ENCODE measurements around the gene LAMC2.

The LAMC2 gene

GRCh38 chr1:183214021-183214970, 28.2 kb downstream of the LAMC2 start:
- Histone ChIP-seq H3K4me3 (ENCODE audit: low read depth in 1 of 2, low read length in 2 of 2) (no peak overlapping the region), H3K27ac (ENCODE audit: low read length) (no peak overlapping the region), H3K27me3 (ENCODE audit: low read depth, low read length) (no peaks in the 10 kb centered on the region), H3K4me1 (ENCODE audit: control insufficient read depth in 1 of 2, insufficient read depth in 2 of 2, low read length in 2 of 2) (peaks cover 5 to 21% of the 10 kb centered on the region in 2 donors), H3K36me3 (ENCODE audit: control insufficient read depth in 1 of 2, insufficient read depth in 2 of 2, low read length in 2 of 2) (no peaks in the 10 kb centered on the region), H3K9me3 (ENCODE audit: control insufficient read depth in 1 of 2, low read length in 2 of 2) (no peaks in the 10 kb centered on the region)

DNA sequence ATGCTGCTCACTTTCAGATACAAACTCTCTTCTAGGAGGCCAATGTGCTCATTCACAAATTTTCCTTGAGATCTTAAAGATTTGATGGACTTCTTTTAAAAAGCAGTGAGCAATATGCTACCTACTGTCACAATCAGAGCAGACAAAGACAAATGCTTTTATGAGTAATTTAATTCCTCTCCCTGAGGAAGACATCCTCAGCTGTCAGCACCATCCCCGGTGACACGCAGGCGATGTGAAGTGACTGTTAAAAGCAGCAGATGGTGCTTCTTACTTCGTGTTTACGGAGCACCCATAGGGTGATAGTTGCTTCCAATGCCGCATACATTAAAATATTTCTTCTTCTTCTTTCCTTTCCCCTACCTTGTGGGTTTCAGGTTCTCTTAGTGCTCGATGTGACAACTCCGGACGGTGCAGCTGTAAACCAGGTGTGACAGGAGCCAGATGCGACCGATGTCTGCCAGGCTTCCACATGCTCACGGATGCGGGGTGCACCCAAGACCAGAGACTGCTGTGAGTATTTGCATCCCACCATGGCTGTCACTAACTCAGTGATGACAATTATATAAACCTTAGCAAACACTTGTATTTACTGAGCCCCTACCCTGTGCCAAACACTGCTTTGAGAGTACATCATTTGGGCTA, 29.1 kb downstream of the LAMC2 start:
- H3K27me3 ChIP-seq (ENCODE audit: low read depth, low read length), result no peaks in the 10 kb centered on the region

DNA sequence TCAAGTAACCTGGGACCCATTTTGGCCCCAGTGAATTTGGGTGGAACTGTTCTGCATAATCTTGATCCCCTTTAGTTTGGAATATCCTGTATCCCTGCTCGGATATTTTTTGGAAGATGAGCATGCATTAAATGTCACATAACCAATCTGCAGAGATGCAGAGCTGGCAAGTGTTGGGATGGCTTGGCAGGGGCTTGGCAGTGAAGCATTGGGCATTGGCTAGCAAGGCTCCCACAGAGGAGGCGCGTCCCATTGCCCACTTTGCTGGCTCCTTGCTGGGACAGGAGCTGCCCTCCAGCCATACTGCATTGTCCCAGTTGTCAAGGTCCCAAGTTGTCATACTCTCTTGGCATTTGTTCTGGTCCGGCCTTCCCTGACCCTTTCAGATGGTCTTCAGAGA, 29.9 kb downstream of the LAMC2 start:
- H3K27me3 ChIP-seq (ENCODE audit: low read depth, low read length), result no peaks in the 10 kb centered on the region
- no peaks in the 10 kb centered on the region for H3K9me3 ChIP-seq (ENCODE audit: control insufficient read depth in 1 of 2, low read length in 2 of 2)
- peaks cover 5 to 24% of the 10 kb centered on the region in 2 donors for H3K4me1 ChIP-seq (ENCODE audit: control insufficient read depth in 1 of 2, insufficient read depth in 2 of 2, low read length in 2 of 2)
- H3K4me3 ChIP-seq (ENCODE audit: low read depth in 1 of 2, low read length in 2 of 2), result no peak overlapping the region
- no peak overlapping the region for H3K27ac ChIP-seq (ENCODE audit: low read length)
- H3K36me3 ChIP-seq (ENCODE audit: control insufficient read depth in 1 of 2, insufficient read depth in 2 of 2, low read length in 2 of 2), result no peaks in the 10 kb centered on the region

More for the DNA sequence above, 29.1 kb downstream of the LAMC2 start:
- no peak overlapping the region for H3K27ac ChIP-seq (ENCODE audit: low read length)
- H3K4me3 ChIP-seq (ENCODE audit: low read depth in 1 of 2, low read length in 2 of 2), result no peak overlapping the region
- H3K36me3 ChIP-seq (ENCODE audit: control insufficient read depth in 1 of 2, insufficient read depth in 2 of 2, low read length in 2 of 2), result no peaks in the 10 kb centered on the region
- H3K9me3 ChIP-seq (ENCODE audit: control insufficient read depth in 1 of 2, low read length in 2 of 2), result no peaks in the 10 kb centered on the region
- H3K4me1 ChIP-seq (ENCODE audit: control insufficient read depth in 1 of 2, insufficient read depth in 2 of 2, low read length in 2 of 2), result peaks cover 5 to 24% of the 10 kb centered on the region in 2 donors

DNA sequence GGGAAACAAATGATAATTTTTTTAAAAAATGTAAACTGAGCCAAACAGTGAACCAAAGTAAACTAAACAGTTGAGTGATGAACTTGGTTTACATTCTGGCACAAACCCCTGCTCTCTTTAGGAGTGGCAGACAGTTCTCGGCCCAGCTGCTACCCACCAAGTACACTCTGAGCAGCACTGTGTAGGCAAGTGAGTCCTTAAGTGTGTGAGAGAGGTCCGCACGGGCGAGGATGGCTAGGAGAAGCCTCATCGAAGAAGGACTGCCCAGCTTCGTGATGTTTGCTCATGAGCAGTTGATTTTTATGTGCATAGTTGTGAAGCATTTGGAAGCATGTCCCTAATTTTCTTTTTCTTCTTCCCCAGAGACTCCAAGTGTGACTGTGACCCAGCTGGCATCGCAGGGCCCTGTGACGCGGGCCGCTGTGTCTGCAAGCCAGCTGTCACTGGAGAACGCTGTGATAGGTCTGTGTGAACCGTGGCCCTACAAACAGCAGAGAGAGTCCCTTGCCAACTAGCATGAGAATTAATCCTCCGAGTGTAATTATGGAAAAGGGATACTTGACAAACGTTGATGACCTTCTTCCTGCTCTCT, 32.1 kb downstream of the LAMC2 start:
- Histone ChIP-seq H3K27ac (ENCODE audit: low read length) (peak overlapping the region; percentile 73), H3K9me3 (ENCODE audit: control insufficient read depth in 1 of 2, low read length in 2 of 2) (no peaks in the 10 kb centered on the region), H3K27me3 (ENCODE audit: low read depth, low read length) (no peaks in the 10 kb centered on the region), H3K4me1 (ENCODE audit: control insufficient read depth in 1 of 2, insufficient read depth in 2 of 2, low read length in 2 of 2) (peaks cover 5 to 24% of the 10 kb centered on the region in 2 donors), H3K4me3 (ENCODE audit: low read depth in 1 of 2, low read length in 2 of 2) (no peak overlapping the region), H3K36me3 (ENCODE audit: control insufficient read depth in 1 of 2, insufficient read depth in 2 of 2, low read length in 2 of 2) (no peaks in the 10 kb centered on the region)

DNA sequence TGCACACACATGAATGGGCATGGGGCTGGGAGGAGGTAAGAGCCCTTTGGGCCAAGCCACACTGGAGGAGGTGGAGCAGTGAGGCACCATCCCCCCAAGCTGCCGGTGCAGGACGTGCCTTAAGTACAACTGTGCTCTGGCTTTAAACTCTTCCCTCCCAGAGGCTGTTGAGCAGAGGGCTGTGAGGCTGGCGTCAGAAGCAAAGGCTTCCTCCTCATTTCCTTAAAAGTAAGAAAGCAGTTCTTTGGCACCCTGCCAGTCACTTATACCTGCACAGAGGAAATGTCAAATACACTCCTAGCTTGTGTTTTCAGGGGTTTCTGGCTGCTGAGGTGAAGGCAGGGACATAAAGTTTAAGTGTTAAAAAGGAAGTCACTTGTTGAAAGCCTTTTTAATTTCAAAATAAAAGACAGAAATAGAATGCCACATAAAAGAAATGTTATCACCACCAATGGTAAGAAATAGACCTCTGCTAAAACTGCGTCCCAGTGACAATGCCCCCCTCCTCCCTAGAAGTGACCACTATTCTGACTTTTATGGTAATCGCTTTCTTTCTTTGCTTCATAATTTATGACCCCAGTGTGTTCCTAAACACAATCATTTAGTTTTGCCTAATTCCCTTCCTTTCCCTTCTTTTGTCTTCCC, 33.0 kb downstream of the LAMC2 start:
- Histone ChIP-seq H3K9me3 (ENCODE audit: control insufficient read depth in 1 of 2, low read length in 2 of 2) (no peaks in the 10 kb centered on the region), H3K4me1 (ENCODE audit: control insufficient read depth in 1 of 2, insufficient read depth in 2 of 2, low read length in 2 of 2) (peaks cover 5 to 24% of the 10 kb centered on the region in 2 donors), H3K27ac (ENCODE audit: low read length) (peak overlapping the region; percentile 73), H3K27me3 (ENCODE audit: low read depth, low read length) (no peaks in the 10 kb centered on the region), H3K4me3 (ENCODE audit: low read depth in 1 of 2, low read length in 2 of 2) (no peak overlapping the region), H3K36me3 (ENCODE audit: control insufficient read depth in 1 of 2, insufficient read depth in 2 of 2, low read length in 2 of 2) (no peaks in the 10 kb centered on the region)

GRCh38 chr1:183219616-183220009, 33.5 kb downstream of the LAMC2 start:
- H3K27me3 ChIP-seq (ENCODE audit: low read depth, low read length), result no peaks in the 10 kb centered on the region
- no peak overlapping the region for H3K4me3 ChIP-seq (ENCODE audit: low read depth in 1 of 2, low read length in 2 of 2)
- H3K36me3 ChIP-seq (ENCODE audit: control insufficient read depth in 1 of 2, insufficient read depth in 2 of 2, low read length in 2 of 2), result no peaks in the 10 kb centered on the region
- no peaks in the 10 kb centered on the region for H3K9me3 ChIP-seq (ENCODE audit: control insufficient read depth in 1 of 2, low read length in 2 of 2)
- peaks cover 5 to 24% of the 10 kb centered on the region in 2 donors for H3K4me1 ChIP-seq (ENCODE audit: control insufficient read depth in 1 of 2, insufficient read depth in 2 of 2, low read length in 2 of 2)
- peak overlapping the region; percentile 27 for H3K27ac ChIP-seq (ENCODE audit: low read length)

- Histone ChIP-seq H3K4me3 (ENCODE audit: low read depth in 1 of 2, low read length in 2 of 2) (no peak overlapping the region), H3K27me3 (ENCODE audit: low read depth, low read length) (no peaks in the 10 kb centered on the region), H3K4me1 (ENCODE audit: control insufficient read depth in 1 of 2, insufficient read depth in 2 of 2, low read length in 2 of 2) (peaks cover 5 to 17% of the 10 kb centered on the region in 2 donors), H3K9me3 (ENCODE audit: control insufficient read depth in 1 of 2, low read length in 2 of 2) (no peaks in the 10 kb centered on the region), H3K36me3 (ENCODE audit: control insufficient read depth in 1 of 2, insufficient read depth in 2 of 2, low read length in 2 of 2) (no peaks in the 10 kb centered on the region), H3K27ac (ENCODE audit: low read length) (no peak overlapping the region)
Observed at GRCh38 chr1:183222909-183223308, 36.8 kb downstream of the LAMC2 start.

DNA sequence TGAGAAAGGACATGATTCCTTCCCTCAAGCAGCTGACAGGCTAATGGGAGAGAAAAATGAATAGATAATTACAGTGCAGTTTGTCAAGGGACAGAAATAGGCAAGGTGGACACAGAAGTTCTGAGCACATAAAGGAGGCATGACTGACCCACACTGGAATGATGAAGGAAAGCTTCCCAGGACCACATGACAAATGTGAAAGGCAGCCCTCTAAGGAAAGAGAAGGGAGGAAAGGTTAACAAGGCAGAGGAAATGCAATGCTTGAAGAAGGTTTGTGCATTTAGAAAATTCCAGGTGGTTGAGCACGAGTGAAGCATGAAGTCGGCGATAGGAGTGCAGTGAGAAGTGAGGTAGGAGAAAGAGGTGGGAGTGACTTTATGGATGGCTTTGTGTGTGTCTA, 37.4 kb downstream of the LAMC2 start:
- Histone ChIP-seq H3K9me3 (ENCODE audit: control insufficient read depth in 1 of 2, low read length in 2 of 2) (no peaks in the 10 kb centered on the region), H3K27ac (ENCODE audit: low read length) (no peak overlapping the region), H3K27me3 (ENCODE audit: low read depth, low read length) (no peaks in the 10 kb centered on the region), H3K4me1 (ENCODE audit: control insufficient read depth in 1 of 2, insufficient read depth in 2 of 2, low read length in 2 of 2) (peaks cover 3 to 12% of the 10 kb centered on the region in 2 donors), H3K4me3 (ENCODE audit: low read depth in 1 of 2, low read length in 2 of 2) (no peak overlapping the region), H3K36me3 (ENCODE audit: control insufficient read depth in 1 of 2, insufficient read depth in 2 of 2, low read length in 2 of 2) (no peaks in the 10 kb centered on the region)

GRCh38 chr1:183226361-183226760, 40.3 kb downstream of the LAMC2 start:
- no peaks in the 10 kb centered on the region for H3K27me3 ChIP-seq (ENCODE audit: low read depth, low read length)
- H3K27ac ChIP-seq (ENCODE audit: low read length), result no peak overlapping the region
- H3K4me1 ChIP-seq (ENCODE audit: control insufficient read depth in 1 of 2, insufficient read depth in 2 of 2, low read length in 2 of 2), result no peaks in the 10 kb centered on the region

DNA sequence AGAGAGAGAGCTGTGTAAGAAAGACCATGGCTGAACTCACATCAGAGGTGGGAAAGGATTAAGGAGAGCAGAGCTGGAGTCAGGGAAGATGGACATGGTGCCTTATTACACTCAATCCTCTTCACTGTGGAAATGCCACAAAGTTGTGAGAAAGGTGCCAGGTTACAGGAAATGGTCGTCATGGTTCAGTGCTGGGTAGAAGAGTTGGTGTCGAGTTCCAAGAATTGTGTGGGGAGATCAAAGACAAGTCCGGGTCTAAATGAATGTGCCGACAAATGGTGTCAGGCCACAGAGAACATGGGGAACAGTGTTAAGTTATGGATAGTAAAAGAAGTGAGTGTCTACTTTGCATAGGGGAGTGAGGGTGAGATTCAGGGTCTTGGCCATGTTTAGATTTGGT, 40.9 kb downstream of the LAMC2 start:
- H3K4me3 ChIP-seq (ENCODE audit: low read depth in 1 of 2, low read length in 2 of 2), result no peak overlapping the region
- no peak overlapping the region for H3K27ac ChIP-seq (ENCODE audit: low read length)
- no peaks in the 10 kb centered on the region for H3K4me1 ChIP-seq (ENCODE audit: control insufficient read depth in 1 of 2, insufficient read depth in 2 of 2, low read length in 2 of 2)
- H3K36me3 ChIP-seq (ENCODE audit: control insufficient read depth in 1 of 2, insufficient read depth in 2 of 2, low read length in 2 of 2), result no peaks in the 10 kb centered on the region
- H3K9me3 ChIP-seq (ENCODE audit: control insufficient read depth in 1 of 2, low read length in 2 of 2), result no peaks in the 10 kb centered on the region
- H3K27me3 ChIP-seq (ENCODE audit: low read depth, low read length), result no peaks in the 10 kb centered on the region

More at GRCh38 chr1:183226361-183226760, 40.3 kb downstream of the LAMC2 start:
- no peaks in the 10 kb centered on the region for H3K9me3 ChIP-seq (ENCODE audit: control insufficient read depth in 1 of 2, low read length in 2 of 2)
- no peak overlapping the region for H3K4me3 ChIP-seq (ENCODE audit: low read depth in 1 of 2, low read length in 2 of 2)
- no peaks in the 10 kb centered on the region for H3K36me3 ChIP-seq (ENCODE audit: control insufficient read depth in 1 of 2, insufficient read depth in 2 of 2, low read length in 2 of 2)

Measured in muscle layer of duodenum (tissue), 2 donors.